Activated T-cell treated with anti-CD3 and anti-CD28 coated beads, Interleukin-2, amount 50 U/mL, for 24 hours (primary cell): Measurements from ENCODE around the gene NKD2.

ENCODE experiments used
- DNase-seq: peaks from one replicate; pipeline ENCODE4 v3.0.0-alpha.2; 2020
- H3K27ac Mint-ChIP-seq: 2 replicates; pipeline ENCODE4 v1.8.0; 2020; ENCODE audit warnings: mild to moderate bottlenecking, mixed read lengths
- H3K27me3 Mint-ChIP-seq: 2 replicates; pipeline ENCODE4 v1.8.0; 2020; ENCODE audit warnings: mixed read lengths
- H3K36me3 Mint-ChIP-seq: 2 replicates; pipeline ENCODE4 v1.8.0; 2020; ENCODE audit warnings: low read depth, mixed read lengths
- H3K4me1 Mint-ChIP-seq: 2 replicates; pipeline ENCODE4 v1.8.0; 2020; ENCODE audit warnings: low read depth, mixed read lengths
- H3K4me3 Mint-ChIP-seq: 2 replicates; pipeline ENCODE4 v1.8.0; 2020; ENCODE audit warnings: mild to moderate bottlenecking, moderate library complexity, mixed read lengths
- H3K9me3 Mint-ChIP-seq: 2 replicates; pipeline ENCODE4 v1.8.0; 2020; ENCODE audit warnings: mixed read lengths

The NKD2 gene

GRCh38 chr5:1032551-1033027 lies 24.0 kb downstream of the NKD2 start:
- no peaks in the 10 kb centered on the region for H3K36me3 Mint-ChIP-seq
- H3K4me3 Mint-ChIP-seq: no peak overlapping the region
- peaks cover 4% of the 10 kb centered on the region for H3K27me3 Mint-ChIP-seq
- no peak overlapping the region for H3K27ac Mint-ChIP-seq
- no peaks in the 10 kb centered on the region for H3K9me3 Mint-ChIP-seq
- H3K4me1 Mint-ChIP-seq: no peaks in the 10 kb centered on the region
- no peak for DNase-seq

GRCh38 chr5:1033178-1033577 lies 24.6 kb downstream of the NKD2 start:
- H3K27me3 Mint-ChIP-seq: peaks cover 4% of the 10 kb centered on the region
- no peaks in the 10 kb centered on the region for H3K36me3 Mint-ChIP-seq
- no peaks in the 10 kb centered on the region for H3K9me3 Mint-ChIP-seq
- H3K4me1 Mint-ChIP-seq: no peaks in the 10 kb centered on the region
- no peak overlapping the region for H3K4me3 Mint-ChIP-seq
- no peak for DNase-seq
- H3K27ac Mint-ChIP-seq: no peak overlapping the region

- Mint-ChIP-seq H3K36me3 (no peaks in the 10 kb centered on the region), H3K9me3 (no peaks in the 10 kb centered on the region), H3K27ac (no peak overlapping the region), H3K27me3 (peaks cover 4% of the 10 kb centered on the region), H3K4me1 (no peaks in the 10 kb centered on the region), H3K4me3 (no peak overlapping the region)
- no peak for DNase-seq
These were observed 25.2 kb downstream of the NKD2 start for GRCh38 chr5:1033606-1034420.

- Mint-ChIP-seq H3K9me3 (no peaks in the 10 kb centered on the region), H3K4me1 (no peaks in the 10 kb centered on the region), H3K27ac (no peak overlapping the region), H3K27me3 (no peaks in the 10 kb centered on the region), H3K4me3 (no peak overlapping the region), H3K36me3 (no peaks in the 10 kb centered on the region)
- no peak for DNase-seq
These were observed 25.9 kb downstream of the NKD2 start for GRCh38 chr5:1034421-1034905.

- no peaks in the 10 kb centered on the region for H3K9me3 Mint-ChIP-seq
These were observed 26.4 kb downstream of the NKD2 start for GRCh38 chr5:1034986-1035385.

GRCh38 chr5:1035421-1036405 lies 27.1 kb downstream of the NKD2 start:
- no peak overlapping the region for H3K4me3 Mint-ChIP-seq
- H3K27ac Mint-ChIP-seq: no peak overlapping the region
- H3K9me3 Mint-ChIP-seq: no peaks in the 10 kb centered on the region
- DNase-seq: no peak
- H3K4me1 Mint-ChIP-seq: no peaks in the 10 kb centered on the region
- H3K27me3 Mint-ChIP-seq: no peaks in the 10 kb centered on the region
- no peaks in the 10 kb centered on the region for H3K36me3 Mint-ChIP-seq

More at GRCh38 chr5:1034986-1035385, 26.4 kb downstream of the NKD2 start:
- Mint-ChIP-seq H3K4me1 (no peaks in the 10 kb centered on the region), H3K4me3 (no peak overlapping the region), H3K27ac (no peak overlapping the region), H3K36me3 (no peaks in the 10 kb centered on the region), H3K27me3 (no peaks in the 10 kb centered on the region)
- no peak for DNase-seq

GRCh38 chr5:1036504-1037122 lies 28.0 kb downstream of the NKD2 start:
- no peak overlapping the region for H3K27ac Mint-ChIP-seq
- H3K27me3 Mint-ChIP-seq: no peaks in the 10 kb centered on the region
- no peaks in the 10 kb centered on the region for H3K36me3 Mint-ChIP-seq
- H3K9me3 Mint-ChIP-seq: peaks cover 8% of the 10 kb centered on the region
- H3K4me3 Mint-ChIP-seq: no peak overlapping the region
- DNase-seq: no peak
- no peaks in the 10 kb centered on the region for H3K4me1 Mint-ChIP-seq

GRCh38 chr5:1037123-1037670 lies 28.6 kb downstream of the NKD2 start:
- Mint-ChIP-seq H3K4me3 (no peak overlapping the region), H3K9me3 (peaks cover 14% of the 10 kb centered on the region), H3K4me1 (no peaks in the 10 kb centered on the region), H3K27ac (no peak overlapping the region), H3K27me3 (no peaks in the 10 kb centered on the region), H3K36me3 (no peaks in the 10 kb centered on the region)
- DNase-seq: no peak

- H3K4me1 Mint-ChIP-seq: no peaks in the 10 kb centered on the region
- no peak overlapping the region for H3K4me3 Mint-ChIP-seq
- H3K27ac Mint-ChIP-seq: no peak overlapping the region
- no peak for DNase-seq
- no peaks in the 10 kb centered on the region for H3K27me3 Mint-ChIP-seq
- no peaks in the 10 kb centered on the region for H3K36me3 Mint-ChIP-seq
- H3K9me3 Mint-ChIP-seq: peaks cover 20% of the 10 kb centered on the region
These were observed 29.2 kb downstream of the NKD2 start for GRCh38 chr5:1037671-1038416.

- H3K4me3 Mint-ChIP-seq: no peak overlapping the region
- H3K27me3 Mint-ChIP-seq: no peaks in the 10 kb centered on the region
- no peak overlapping the region for H3K27ac Mint-ChIP-seq
- H3K9me3 Mint-ChIP-seq: peaks cover 28% of the 10 kb centered on the region
- H3K4me1 Mint-ChIP-seq: peaks cover 6% of the 10 kb centered on the region
- no peaks in the 10 kb centered on the region for H3K36me3 Mint-ChIP-seq
- DNase-seq: no peak
These were observed 30.0 kb downstream of the NKD2 start for GRCh38 chr5:1038417-1039209.

GRCh38 chr5:1039210-1039548 lies 30.6 kb downstream of the NKD2 start:
- no peaks in the 10 kb centered on the region for H3K36me3 Mint-ChIP-seq
- H3K4me1 Mint-ChIP-seq: peaks cover 8% of the 10 kb centered on the region
- H3K27ac Mint-ChIP-seq: no peak overlapping the region
- peaks cover 34% of the 10 kb centered on the region for H3K9me3 Mint-ChIP-seq
- H3K4me3 Mint-ChIP-seq: no peak overlapping the region
- H3K27me3 Mint-ChIP-seq: no peaks in the 10 kb centered on the region
- no peak for DNase-seq

- Mint-ChIP-seq H3K27ac (no peak overlapping the region), H3K27me3 (no peaks in the 10 kb centered on the region), H3K4me1 (peaks cover 8% of the 10 kb centered on the region), H3K9me3 (peaks cover 39% of the 10 kb centered on the region), H3K36me3 (no peaks in the 10 kb centered on the region), H3K4me3 (no peak overlapping the region)
- DNase-seq: no peak
These were observed 31.2 kb downstream of the NKD2 start for GRCh38 chr5:1039706-1040260.

GRCh38 chr5:1040571-1040970 lies 32.0 kb downstream of the NKD2 start:
- no peaks in the 10 kb centered on the region for H3K27me3 Mint-ChIP-seq

More at GRCh38 chr5:1040571-1040970, 32.0 kb downstream of the NKD2 start:
- H3K36me3 Mint-ChIP-seq: no peaks in the 10 kb centered on the region
- DNase-seq: no peak
- no peak overlapping the region for H3K4me3 Mint-ChIP-seq
- H3K9me3 Mint-ChIP-seq: peaks cover 47% of the 10 kb centered on the region
- H3K27ac Mint-ChIP-seq: no peak overlapping the region
- H3K4me1 Mint-ChIP-seq: peaks cover 8% of the 10 kb centered on the region
